HG03095 (cell line): ENCODE measurements around the gene HES5.
A peak's percentile ranks its signal among the peaks of the same experiment; 100 is the strongest.
"Not testable (repeated sequence)": the region's sequence is repeated elsewhere in the genome, so short reads cannot be mapped to it uniquely, and the experiment has no call there.

Source experiments
- ATAC-seq: cut with Tn5 transposase; IDR thresholded peaks from one replicate; pipeline ENCODE4 v1.9.1; 2021; ENCODE audit warnings: moderate library complexity; ENCODE audit not compliant: unreplicated experiment

Gene HES5

DNA sequence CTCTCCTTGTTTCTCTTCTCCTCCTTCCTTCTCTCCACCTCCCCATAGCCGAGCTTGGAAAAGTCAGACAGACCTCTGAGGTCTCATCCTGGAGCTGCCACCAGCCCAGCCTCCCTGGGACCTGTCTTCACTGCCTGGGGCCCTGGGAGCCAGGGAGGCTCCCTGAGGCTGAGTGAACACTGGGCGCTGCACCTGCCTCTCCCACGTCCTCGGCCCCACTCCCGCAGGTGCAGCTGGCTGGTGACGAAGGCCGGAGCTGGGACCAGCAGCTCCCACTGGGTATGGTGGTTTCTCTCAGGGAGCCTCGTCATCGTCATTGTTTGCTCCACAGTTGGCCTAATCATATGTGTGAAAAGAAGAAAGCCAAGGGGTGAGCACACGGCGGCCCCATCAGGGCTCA is 31.4 kb upstream of the HES5 start:
- no peak for ATAC-seq

DNA sequence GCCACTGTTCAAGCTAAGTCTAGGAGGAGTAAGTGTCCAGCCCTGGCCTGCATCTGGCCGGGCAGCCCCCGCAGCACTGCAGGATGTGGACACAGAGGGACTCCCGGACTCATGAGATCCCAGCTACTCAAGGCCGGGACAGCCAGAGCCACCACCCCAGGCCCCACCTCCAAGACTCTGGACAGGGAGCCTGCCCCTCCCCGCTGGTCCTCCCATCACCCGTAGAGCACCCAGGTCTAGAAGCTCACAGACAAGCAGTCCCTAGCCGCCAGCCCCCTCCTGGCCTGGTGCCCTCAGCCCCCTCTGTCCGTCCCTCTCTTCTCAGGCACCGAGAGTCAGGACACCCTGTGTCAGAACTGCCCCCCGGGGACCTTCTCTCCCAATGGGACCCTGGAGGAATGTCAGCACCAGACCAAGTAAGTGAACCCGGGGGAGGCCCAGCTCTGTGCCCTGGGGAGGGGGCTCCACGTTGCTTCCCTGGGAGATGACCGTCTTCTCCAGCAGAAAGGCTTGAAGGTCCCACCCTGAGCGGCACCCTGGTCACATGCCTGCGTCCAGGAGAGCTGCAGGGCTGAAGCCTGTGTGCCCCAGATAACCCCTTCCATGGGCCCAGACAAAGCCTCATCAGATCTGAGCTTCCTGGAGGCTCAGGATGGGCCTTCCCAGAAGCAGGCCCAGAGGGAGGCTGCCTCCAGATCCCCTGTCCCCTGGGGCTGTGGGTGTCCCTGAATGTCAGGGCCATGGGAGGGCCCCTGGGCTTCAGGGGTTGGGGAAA is 30.4 kb upstream of the HES5 start:
- ATAC-seq = no peak

DNA sequence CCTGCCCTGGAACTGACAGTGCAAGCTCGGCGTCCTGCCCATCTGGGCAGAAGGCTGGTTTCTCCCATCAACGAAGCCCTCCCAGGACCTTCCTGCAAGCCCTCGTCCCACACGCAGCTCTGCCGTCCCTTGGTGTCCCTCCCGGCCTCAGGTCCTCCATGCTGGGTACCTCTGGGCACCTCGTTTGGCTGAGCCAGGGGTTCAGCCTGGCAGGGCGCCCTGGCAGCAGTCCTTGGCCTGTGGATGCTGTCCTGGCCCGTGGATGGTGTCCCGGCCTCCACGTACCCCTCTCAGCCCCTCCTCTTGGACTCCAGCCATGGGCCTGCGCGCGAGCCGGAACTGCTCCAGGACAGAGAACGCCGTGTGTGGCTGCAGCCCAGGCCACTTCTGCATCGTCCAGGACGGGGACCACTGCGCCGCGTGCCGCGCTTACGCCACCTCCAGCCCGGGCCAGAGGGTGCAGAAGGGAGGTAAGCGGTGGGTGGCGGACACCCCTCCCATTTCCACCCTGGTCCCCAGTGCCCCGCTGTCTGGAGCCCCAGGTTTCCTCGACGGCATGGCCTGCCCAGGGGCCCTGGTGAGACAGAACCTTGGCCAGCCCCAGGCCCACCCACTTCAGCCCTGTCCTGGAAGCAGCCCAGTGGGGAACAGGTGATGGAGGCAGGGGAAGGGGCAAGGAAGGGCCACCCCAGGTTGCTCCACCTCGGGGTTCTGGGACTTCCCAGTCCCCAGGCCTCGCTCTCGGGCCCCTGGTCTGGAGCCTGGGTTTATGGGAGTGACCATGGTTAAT is 29.6 kb upstream of the HES5 start:
- no peak for ATAC-seq

DNA sequence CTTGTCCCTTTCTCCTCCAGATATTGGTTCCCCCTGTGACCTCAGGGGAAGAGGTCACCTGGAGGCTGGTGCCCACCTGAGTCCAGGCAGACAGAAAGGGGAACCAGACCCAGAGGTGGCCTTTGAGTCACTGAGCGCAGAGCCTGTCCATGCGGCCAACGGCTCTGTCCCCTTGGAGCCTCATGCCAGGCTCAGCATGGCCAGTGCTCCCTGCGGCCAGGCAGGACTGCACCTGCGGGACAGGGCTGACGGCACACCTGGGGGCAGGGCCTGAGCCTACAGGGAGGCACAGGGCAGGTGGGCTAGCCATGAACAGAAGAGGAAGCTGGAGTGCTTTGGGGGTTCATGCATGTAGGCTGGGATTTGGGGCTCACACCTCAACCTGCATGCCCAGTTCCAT is 28.8 kb upstream of the HES5 start:
- ATAC-seq = no peak

DNA sequence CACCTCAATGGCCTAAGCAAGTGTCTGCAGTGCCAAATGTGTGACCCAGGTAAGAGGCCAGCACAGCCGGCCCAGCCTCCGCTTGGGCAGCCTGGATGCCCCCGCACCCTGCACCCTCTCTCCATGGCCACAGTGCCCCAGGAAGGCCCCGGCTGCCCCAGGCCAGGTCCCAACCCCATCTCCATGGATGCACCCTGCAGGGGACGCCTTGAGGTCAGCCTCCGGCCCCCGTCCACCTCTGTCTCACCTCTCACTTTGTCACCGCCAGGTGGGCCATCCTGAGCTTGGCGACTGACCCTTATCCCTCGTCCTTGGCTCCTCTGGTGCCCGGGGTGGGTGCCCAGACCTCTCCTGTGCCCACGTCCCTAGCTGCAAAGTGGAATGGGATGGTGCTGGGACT is 28.4 kb upstream of the HES5 start:
- no peak for ATAC-seq

DNA sequence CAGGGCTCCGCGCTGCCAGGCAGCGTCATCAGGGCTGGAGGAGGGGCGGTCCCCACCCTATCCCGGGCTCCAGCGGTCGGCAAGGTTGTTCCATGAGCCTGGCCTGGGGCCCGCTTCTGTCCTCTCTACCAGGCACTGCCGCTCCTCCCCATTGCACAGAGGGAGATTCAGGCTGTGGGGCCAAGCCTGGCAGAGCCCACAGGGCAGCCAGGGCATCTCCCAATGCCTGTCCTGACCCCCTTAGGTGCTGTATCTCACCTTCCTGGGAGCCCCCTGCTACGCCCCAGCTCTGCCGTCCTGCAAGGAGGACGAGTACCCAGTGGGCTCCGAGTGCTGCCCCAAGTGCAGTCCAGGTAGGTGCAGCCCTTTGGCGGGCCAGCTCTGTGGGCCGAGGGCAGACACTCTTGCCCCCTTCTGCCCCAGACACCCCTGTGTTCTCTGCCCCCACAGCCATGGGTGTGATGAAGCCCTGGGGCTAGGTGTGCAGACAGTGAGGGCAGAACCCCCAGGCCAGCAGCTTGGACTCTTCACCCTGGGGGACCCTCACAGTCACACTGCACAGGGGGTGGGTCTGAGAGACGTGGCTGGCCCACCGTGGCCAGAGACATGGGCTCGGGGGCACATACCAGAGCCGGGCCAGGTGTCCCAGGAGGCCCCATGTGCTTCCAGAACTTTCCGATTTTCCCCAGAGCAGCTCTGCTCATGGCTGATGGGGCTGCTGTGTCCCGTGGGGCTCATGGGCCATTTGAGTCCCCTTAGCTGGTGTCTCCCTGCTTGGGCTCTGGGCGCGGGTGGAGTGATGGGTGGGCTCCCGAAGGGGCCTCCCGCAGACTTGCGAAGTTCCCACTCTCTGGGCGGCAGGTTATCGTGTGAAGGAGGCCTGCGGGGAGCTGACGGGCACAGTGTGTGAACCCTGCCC is 27.7 kb upstream of the HES5 start:
- no peak for ATAC-seq

DNA sequence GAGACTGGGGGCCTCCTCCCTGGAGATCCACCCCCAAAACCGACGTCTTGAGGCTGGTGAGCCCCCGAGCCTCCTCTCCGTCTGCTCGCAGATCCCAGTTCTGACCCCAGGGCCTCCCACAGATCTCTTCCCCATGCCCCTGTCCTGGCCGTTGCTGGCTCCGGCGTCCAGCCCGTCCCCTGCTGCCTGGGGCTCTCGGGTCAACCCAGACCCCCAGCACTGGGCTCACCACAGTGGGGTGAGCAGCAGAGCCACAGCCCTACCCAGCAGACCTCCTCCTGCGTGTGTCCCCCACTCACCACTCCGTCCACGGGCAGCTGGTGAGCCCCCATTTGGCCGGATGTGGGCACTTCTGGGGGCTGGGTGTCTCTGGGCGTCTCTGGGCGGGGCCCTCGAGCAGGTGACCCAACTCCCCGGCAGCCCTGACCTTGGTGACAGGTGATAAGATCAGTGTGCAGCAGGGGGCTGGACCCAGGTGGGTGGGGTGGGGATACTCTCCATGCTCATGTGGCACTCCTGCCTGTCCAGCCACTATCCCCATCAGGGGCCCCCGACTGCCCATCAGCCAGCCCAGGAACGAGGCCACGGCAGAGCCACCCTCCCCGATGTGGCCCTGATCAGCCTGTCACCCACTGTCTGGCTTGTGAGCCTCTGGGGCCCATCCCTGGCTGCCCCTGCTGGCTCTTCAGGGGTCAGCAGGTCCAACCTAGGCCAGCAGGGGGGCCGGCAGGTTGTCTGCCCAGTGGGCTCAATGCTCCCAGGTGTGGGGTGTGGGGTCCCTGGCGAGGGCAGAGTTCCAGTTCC is 26.8 kb upstream of the HES5 start:
- no peak for ATAC-seq

DNA sequence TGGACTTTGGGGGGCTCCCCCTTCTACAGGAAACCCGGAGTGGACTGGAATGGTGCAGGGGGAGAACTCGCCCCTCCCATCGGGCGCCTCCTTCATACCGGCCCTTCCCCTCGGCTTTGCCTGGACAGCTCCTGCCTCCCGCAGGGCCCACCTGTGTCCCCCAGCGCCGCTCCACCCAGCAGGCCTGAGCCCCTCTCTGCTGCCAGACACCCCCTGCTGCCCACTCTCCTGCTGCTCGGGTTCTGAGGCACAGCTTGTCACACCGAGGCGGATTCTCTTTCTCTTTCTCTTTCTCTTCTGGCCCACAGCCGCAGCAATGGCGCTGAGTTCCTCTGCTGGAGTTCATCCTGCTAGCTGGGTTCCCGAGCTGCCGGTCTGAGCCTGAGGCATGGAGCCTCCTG is 26.2 kb upstream of the HES5 start, which contains the start of gene TNFRSF14:
Gene TNFRSF14 (plus strand): TSS at position 95 of the 401 bp plus-strand sequence. CDS start 294 bp downstream, at position 389.
- peak; percentile 22 for ATAC-seq

DNA sequence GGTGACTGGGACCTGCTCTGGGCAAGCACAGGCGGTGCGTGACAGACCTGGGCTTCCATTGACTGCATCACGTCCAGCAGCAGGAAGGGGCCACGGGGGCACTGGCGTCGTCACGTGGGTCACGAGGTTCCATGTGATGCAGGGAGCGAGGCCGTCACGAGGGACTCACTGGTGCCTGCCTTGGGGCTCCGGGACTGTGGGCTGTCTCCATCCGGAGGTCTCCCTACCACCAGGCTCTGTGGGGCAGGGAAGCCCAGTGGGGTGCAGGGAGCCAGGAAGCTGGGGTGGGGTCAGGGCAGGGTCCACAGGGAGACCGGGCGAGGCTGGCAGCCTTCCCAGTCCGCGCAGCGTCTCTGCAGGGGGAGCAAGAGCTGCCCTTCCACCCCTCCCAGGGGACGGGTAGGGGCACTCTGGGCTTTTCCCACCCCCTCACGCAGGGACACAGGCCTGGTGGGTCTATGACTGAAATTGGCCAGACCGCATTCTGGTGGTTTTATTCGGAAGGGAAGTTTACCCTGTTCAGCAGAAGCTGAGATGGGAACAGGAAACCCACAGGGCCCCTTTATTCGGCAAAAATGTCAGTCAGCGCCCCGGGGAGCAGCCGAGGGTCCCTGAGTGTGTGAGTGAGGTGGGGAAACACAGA is 25.7 kb upstream of the HES5 start:
- ATAC-seq = peak; percentile 28

DNA sequence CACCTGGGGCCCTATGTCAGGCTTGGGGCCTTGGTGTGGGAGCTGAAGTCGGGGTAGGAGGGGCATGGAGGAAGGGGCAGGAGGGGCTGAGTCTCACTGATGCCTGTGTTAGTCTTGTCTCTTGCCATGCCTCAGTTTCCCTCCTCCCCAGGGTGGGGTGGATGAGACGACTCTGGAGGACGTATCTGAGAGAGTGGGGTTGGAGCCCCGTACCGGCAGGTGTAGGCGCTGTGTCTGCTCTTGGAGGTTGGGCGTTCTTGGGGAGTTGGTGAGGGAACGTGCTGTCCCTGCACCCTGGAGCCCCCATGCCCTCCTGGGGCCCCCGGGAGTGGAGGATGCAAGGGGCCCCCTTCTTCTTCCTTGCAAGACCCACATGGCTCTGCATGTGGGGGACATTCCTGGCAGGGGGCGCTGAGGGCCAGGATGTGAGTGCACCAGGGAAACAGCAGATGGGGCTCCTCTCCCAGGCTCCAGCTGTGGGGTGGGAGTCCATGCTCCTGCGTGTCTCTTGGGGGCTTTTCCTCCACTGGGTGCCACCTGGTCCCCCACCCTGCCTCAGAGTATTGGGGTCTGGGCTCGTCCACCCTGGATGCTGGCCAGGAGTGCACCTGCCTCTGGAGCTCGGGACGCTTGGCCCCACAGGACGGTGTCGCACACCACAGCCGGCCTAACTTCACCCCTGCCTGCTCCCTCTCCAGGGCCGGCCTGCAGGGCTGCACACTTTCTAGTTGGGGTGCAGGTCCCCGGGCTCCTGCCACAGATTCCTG is 24.7 kb upstream of the HES5 start:
- no peak for ATAC-seq

DNA sequence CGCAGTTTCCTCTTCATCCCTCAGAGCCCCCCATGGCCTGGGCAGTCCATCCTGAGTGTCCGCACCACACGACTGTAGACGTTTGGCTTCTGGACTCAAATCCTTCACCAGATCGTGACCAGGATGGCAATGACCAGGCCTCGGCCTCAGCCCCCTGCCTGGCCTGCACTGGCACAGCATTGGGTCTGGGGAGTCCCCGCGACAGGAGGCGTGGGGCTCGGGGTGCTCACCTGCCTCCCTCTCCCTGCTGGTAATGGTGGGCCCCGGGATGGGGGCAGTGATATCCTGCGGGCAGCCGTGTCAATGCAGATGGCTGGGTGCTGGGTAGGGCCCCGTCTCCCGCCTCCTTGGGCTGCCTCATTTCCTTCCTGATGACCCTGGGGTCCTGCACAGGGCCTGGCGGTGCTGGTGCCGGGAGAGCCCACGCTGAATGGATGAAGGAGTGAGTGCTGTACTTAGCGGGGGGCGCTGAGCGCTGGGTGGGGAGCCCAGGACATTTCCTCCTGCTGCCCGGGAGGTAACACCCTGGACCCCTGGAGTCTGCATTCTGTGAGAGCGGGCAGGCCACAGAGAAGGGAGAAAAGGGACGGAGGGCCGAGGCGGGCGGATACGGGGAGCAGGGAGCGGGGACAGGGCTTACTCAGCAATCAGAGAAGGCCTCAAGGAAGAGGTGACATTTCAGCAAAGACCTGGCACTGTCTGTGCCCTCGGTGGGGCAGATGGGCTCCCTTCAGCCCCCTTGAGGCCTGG is 24.0 kb upstream of the HES5 start:
- no peak for ATAC-seq

DNA sequence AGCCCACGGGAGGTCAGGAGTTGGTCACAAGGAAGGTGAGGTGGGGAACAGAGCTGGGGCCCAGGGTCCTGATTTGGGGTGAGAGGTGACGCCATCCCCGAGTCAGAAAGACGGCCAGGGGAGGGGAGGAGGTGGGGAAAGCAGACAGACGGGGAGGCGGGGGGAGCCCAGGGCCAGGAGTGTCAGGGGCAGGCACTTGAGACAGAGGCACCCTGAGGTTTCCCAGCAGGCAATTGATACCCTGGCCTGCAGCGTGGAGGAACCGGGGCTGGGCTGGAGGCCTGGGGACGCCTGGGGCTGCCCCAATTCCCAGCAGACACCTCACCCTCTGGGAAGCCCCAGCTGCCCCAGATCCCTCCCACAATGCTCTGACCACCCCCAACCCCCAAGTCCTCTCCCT is 23.0 kb upstream of the HES5 start:
- ATAC-seq = not testable (repeated sequence)

DNA sequence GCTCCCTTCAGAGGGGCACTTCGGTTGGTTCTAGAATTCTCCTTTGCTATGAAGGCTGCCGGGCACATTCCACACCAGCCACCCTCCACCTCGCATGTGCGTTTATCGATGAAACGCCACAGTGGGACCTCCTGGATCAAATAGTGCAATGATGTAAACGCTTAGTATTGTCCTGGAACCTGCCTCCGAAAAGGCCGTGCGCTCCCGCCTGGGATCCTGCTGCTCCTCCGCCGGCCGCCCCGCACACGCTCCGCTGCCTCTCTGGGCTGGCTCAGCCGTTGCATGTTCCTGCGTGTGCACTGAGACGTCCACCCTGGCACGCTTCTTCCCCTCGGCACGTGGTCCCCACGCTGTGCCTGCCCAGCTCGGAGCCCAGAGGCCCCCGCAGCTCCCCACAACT is 22.1 kb upstream of the HES5 start:
- no peak for ATAC-seq

DNA sequence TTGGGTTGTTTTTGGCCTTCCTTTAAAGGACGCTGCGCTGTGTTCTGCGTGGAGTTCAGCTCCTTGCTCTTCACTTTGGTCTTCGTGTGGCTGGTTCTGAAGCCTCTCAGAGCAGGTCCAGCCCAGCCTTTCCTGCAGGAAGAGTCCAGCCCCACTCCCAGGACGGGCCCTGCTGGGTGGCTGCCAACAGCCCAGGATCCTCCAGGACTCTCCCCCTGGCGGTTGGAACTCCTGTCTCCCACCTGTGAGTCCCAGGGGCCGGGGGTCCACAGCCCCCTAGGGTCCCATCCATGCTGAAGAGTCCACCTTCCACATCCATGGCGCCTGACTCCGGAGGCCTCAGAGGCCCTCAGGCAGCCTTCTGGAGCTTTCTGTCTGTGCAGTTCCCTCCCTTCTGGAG is 21.5 kb upstream of the HES5 start:
- not testable (repeated sequence) for ATAC-seq

DNA sequence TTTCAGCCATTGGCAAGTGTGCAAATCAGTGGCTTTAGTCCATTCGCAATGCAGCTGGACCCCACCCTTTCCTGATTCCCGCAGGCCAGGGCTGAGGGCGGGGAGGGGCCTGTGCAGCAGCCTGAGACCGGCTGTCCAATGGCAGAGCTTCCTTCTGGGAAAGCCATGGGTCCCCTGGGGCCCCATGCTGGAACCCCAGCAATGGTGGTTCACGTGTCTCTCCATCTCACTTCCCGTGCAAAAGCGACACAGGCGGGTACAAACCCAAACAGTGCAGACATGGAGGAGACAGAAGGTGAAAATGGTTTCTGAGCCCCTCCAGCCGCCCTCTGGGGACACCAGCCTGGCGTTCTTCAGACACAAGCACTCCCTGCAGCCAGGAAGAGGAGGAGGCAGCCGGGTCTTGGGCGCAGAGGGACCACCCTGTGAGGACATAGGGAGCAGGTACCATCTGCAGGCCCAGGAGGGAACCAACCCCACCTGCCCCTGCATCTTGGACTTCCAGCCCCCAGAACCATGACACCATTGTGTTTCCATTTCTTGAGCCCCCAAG is 20.3 kb upstream of the HES5 start:
- not testable (repeated sequence) for ATAC-seq

DNA sequence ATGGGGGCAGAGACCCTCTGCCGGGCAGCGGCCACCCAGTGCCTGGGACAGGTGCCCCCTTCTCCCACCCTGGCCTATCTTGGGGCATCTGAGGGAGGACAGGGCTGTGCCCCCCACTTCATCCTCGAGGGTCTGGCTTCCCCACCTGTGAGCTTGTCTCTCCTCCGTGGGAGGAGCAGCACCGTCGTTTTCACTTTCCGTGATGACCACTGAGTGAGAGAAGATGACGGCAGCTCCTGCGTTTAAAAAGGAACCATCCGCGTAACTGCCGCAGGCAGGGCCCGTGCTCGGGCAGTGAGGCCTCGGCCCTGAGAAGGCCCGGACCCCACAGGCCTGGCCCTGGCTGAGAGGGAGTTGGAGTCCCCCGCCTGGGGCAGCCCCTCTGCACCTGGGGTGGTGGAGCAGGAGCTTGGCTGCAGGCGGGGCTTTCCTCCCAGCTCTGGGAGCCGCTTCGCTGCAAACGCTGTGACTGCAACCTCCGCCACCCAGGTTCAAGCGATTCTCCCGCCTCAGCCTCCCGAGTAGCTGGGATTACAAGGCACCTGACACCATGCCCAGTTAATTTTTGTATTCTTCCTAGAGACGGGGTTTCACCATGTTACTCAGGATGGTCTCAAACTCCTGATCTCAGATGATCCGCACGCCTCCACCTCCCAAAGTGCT is 19.4 kb upstream of the HES5 start:
- ATAC-seq = not testable (repeated sequence)

DNA sequence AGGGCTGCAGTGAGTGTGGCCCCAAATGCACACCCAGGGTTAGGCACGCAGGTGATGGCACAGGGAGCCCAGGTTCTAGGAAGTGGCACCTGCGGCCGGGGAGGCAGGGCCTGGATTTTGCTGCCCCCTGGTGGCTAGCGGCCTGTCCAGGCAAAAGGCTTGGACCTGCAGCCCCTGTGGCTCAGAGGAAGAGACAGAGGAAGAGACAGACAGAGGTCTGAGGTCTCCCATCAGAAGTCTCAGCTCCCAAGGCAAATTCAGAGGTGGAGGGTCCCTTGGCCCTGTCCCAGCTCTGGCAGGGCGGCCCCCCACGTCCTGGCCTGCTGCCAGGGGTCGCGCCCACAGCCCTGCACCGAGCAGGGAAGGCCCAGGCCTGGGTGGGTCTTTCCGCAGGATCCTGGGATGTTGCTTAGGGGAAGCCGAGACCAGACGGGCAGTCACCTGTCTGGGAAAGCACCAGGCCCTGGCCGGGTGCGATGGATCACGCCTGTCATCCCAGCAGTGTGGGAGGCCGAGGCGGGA is 18.1 kb upstream of the HES5 start:
- ATAC-seq = no peak
